ENCODE data around the gene GABRG3.

DNA sequence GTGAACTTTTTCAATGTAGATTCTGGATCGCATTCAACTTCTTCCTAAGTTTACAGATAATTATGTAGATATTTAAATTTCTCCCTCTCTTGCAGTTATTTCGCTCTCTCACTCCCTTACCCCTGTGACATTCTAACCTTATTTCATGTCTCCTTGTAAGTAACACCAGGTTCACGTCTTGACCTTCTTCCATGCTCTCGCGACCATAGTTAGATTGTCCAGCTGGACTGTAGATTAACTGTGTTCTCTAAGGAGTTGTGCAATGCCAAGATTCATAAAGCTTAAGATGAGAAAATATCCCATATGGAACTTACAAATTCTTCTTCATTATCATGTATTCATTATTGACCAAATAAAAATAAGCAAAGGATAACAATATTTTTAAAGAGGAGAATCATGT, 430.5 kb downstream of the GABRG3 start:
- no peak for TF ChIP-seq EZH2phosphoT487 (IDR thresholded peaks at IDR 0.05; ENCODE audit: low read depth, severe bottlenecking, unreplicated experiment)
- TF ChIP-seq, protein P1, sequence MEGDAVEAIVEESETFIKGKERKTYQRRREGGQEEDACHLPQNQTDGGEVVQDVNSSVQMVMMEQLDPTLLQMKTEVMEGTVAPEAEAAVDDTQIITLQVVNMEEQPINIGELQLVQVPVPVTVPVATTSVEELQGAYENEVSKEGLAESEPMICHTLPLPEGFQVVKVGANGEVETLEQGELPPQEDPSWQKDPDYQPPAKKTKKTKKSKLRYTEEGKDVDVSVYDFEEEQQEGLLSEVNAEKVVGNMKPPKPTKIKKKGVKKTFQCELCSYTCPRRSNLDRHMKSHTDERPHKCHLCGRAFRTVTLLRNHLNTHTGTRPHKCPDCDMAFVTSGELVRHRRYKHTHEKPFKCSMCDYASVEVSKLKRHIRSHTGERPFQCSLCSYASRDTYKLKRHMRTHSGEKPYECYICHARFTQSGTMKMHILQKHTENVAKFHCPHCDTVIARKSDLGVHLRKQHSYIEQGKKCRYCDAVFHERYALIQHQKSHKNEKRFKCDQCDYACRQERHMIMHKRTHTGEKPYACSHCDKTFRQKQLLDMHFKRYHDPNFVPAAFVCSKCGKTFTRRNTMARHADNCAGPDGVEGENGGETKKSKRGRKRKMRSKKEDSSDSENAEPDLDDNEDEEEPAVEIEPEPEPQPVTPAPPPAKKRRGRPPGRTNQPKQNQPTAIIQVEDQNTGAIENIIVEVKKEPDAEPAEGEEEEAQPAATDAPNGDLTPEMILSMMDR (IDR thresholded peaks at IDR 0.05; ENCODE audit: poor library complexity), result no peak
